Prostate gland (tissue), 2 donors: Measurements from ENCODE around the gene FXYD6.
"Not testable (repeated sequence)": the region's sequence is repeated elsewhere in the genome, so short reads cannot be mapped to it uniquely, and the experiment has no call there.

Experiments
- POLR2A ChIP-seq: fragments of 450-650 bp; IDR thresholded peaks from one replicate; pipeline ENCODE4 v1.6.1; 2016; ENCODE audit warnings: antibody characterized with exemption, mild to moderate bottlenecking
- TF ChIP-seq, protein P1 (sequence below), 4 experiments: fragments of 200-600 bp in 2 of 4; fragments of 450-650 bp in 2 of 4; sonication (generic) in 2 of 4; IDR thresholded peaks; 1 replicate in 3 of 4; 2 replicates in 1 of 4; pipeline ENCODE4 v1.5.1; 2016 to 2019; ENCODE audit warnings: antibody characterized with exemption in 4 of 4, mild to moderate bottlenecking in 2 of 4, moderate library complexity in 2 of 4

DNA sequence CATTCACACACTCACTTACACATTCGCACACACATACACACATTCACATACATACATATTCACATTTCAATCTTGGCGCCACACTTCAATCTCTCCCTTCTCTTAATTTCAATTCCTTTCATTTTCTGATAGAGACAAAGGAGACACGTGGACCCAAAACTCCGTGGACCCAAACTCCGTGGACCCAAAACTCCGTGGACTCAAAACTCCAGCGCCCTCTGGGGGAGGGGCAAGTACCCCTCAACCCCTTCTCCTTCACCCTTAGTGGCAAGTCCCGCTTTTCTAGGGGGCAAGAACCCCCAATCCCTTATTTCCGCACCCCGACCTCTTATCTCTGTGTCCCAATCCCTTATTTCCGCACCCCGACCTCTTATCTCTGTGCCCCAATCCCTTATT, 66.4 kb downstream of the FXYD6 start:
- TF ChIP-seq POLR2A, result not testable (repeated sequence)
- TF ChIP-seq, protein P1, sequence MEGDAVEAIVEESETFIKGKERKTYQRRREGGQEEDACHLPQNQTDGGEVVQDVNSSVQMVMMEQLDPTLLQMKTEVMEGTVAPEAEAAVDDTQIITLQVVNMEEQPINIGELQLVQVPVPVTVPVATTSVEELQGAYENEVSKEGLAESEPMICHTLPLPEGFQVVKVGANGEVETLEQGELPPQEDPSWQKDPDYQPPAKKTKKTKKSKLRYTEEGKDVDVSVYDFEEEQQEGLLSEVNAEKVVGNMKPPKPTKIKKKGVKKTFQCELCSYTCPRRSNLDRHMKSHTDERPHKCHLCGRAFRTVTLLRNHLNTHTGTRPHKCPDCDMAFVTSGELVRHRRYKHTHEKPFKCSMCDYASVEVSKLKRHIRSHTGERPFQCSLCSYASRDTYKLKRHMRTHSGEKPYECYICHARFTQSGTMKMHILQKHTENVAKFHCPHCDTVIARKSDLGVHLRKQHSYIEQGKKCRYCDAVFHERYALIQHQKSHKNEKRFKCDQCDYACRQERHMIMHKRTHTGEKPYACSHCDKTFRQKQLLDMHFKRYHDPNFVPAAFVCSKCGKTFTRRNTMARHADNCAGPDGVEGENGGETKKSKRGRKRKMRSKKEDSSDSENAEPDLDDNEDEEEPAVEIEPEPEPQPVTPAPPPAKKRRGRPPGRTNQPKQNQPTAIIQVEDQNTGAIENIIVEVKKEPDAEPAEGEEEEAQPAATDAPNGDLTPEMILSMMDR (IDR thresholded peaks at IDR 0.05), result not testable (repeated sequence)
